ENCODE measurements around the gene DOK6.

DNA sequence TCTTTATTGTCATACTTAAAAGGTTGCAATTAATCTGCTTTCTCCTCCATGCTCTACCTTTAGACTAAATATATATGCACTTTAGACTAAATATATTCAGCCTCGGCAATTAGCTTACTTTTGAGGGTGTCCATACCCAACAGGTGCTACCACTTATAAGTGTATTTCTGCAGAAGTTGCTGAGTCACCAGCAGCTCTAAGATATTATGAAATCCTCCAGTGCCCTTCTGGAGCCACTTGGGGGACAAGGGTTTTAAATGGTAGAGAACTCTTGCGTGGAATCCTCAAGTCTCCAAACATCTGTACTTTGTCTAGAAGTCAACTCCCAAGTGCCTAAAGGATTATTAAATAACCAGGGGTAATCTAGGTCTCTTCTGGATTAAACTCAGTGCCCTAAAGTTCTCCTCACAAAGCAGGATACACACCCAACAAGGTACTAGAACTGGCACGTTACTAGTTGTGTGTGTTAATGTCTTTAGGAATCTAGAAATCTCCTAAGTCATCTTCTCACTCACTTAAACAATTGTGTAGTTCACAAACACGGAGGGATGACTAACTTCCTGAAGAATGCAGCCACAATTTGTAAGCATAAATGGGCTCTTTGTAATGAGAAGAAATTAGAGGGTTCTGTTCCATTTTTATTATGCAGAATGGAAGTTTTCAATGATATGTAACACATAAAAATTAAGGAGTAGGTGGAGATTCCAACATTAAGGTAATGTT, 387.3 kb downstream of the DOK6 start:
- TF ChIP-seq CTCF (IDR thresholded peaks at IDR 0.05) (no peak), POLR2AphosphoS5 (IDR thresholded peaks at IDR 0.05) (no peak), POLR2A (IDR thresholded peaks at IDR 0.05) (no peak)

All from transverse colon (tissue), 4 donors.